Measurements from ENCODE around the gene CIRBP. TPM values are rescaled to one million over a fixed set of nuclear protein-coding genes. Genes with fewer than 3 reads are reported as not detected.

Gene CIRBP
- total and polyA plus RNA-seq, 9 of the 15 experiments (the other 6 are each of a cell fraction or from before 2014, with no cell fraction given), result 20.5 to 327 (median 176) TPM

- TF ChIP-seq, protein P1, sequence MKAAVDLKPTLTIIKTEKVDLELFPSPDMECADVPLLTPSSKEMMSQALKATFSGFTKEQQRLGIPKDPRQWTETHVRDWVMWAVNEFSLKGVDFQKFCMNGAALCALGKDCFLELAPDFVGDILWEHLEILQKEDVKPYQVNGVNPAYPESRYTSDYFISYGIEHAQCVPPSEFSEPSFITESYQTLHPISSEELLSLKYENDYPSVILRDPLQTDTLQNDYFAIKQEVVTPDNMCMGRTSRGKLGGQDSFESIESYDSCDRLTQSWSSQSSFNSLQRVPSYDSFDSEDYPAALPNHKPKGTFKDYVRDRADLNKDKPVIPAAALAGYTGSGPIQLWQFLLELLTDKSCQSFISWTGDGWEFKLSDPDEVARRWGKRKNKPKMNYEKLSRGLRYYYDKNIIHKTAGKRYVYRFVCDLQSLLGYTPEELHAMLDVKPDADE (conservative IDR thresholded peaks at IDR 0.05; ENCODE audit: control insufficient read depth, low read depth, low read length), result no peak
- TF ChIP-seq HMG20B (CRISPR knock-in tag; IDR thresholded peaks at IDR 0.05) (no peak), CHD2 (IDR thresholded peaks at IDR 0.05; ENCODE audit: low read depth, low read length) (peak; percentile 80), ZNF75A (CRISPR knock-in tag; IDR thresholded peaks at IDR 0.05) (no peak), ZBTB8A (IDR thresholded peaks at IDR 0.05; ENCODE audit: partially characterized antibody) (no peak), FOXA3 (CRISPR knock-in tag; conservative IDR thresholded peaks at IDR 0.05 in 1 of 2, IDR thresholded peaks at IDR 0.05 in 1 of 2) (0 out of 4 replicates have a peak, but pooled peaks of 1 of the 2 experiments have one; percentile 25), TAF1 (IDR thresholded peaks at IDR 0.05; ENCODE audit: control insufficient read depth, extremely low read depth, insufficient read depth, low read length, severe bottlenecking) (no peak), YBX1 (IDR thresholded peaks at IDR 0.05) (no peak), CBFA2T2 (conservative IDR thresholded peaks at IDR 0.05) (no peak), ZNF518B (CRISPR knock-in tag; IDR thresholded peaks at IDR 0.05) (no peak), TCF7L2 (IDR thresholded peaks at IDR 0.05; ENCODE audit: low read depth, low read length) (no peak), ZNF584 (CRISPR knock-in tag; IDR thresholded peaks at IDR 0.05; ENCODE audit: low read depth) (no peak), NFATC3 (IDR thresholded peaks at IDR 0.05) (no peak), GTF2B (IDR thresholded peaks at IDR 0.05; ENCODE audit: extremely low read depth, insufficient read length) (no peak), SIN3B (IDR thresholded peaks at IDR 0.05; ENCODE audit: low read depth) (no peak), NFYB (IDR thresholded peaks at IDR 0.05; ENCODE audit: extremely low read depth, insufficient read length) (peak; percentile 92), HES1 (IDR thresholded peaks at IDR 0.05; ENCODE audit: low read depth) (no peak), HNRNPH1 (optimal IDR thresholded peaks at IDR 0.05; ENCODE audit: low read depth, low read length) (no peak), GABPA (tag; conservative IDR thresholded peaks at IDR 0.05; ENCODE audit: low read depth) (peak; percentile 76)
- TF ChIP-seq, protein P2, sequence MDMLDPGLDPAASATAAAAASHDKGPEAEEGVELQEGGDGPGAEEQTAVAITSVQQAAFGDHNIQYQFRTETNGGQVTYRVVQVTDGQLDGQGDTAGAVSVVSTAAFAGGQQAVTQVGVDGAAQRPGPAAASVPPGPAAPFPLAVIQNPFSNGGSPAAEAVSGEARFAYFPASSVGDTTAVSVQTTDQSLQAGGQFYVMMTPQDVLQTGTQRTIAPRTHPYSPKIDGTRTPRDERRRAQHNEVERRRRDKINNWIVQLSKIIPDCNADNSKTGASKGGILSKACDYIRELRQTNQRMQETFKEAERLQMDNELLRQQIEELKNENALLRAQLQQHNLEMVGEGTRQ (CRISPR knock-in tag; IDR thresholded peaks at IDR 0.05), result no peak
Measured at GRCh38 chr19:1260749-1261537, 8.2 kb upstream of the CIRBP start (continued).

Measured in K562 (cell line).